ENCODE measurements around the gene TSR1.

Gene TSR1

GRCh38 chr17:2277429-2278170, 58.7 kb downstream of the TSR1 start:
- DNase-seq, result no peak

GRCh38 chr17:2275722-2276121, 60.5 kb downstream of the TSR1 start:
- no peak for DNase-seq

GRCh38 chr17:2274414-2274813, 61.8 kb downstream of the TSR1 start:
- no peak for DNase-seq
